ENCODE data around the gene IFNGR2.

Gene IFNGR2

DNA sequence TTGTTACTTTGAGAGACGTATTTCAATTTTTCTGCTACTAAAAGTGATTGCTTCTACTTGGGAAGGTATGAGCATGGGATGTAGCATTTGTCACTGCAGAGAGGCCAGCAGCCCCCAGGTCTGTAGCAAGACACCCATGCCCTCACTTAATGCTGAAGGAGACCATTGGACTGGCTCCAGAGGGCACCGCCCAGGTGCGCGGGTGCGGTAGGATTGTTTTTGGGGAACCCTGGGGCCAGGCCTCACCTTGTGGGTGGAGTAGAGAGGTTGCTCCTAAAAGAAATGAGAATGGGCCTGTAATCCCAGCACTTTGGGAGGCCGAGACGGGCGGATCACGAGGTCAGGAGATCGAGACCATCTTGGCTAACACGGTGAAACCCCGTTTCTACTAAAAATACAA lies 30.6 kb upstream of the IFNGR2 start:
- TF ChIP-seq, protein P1, sequence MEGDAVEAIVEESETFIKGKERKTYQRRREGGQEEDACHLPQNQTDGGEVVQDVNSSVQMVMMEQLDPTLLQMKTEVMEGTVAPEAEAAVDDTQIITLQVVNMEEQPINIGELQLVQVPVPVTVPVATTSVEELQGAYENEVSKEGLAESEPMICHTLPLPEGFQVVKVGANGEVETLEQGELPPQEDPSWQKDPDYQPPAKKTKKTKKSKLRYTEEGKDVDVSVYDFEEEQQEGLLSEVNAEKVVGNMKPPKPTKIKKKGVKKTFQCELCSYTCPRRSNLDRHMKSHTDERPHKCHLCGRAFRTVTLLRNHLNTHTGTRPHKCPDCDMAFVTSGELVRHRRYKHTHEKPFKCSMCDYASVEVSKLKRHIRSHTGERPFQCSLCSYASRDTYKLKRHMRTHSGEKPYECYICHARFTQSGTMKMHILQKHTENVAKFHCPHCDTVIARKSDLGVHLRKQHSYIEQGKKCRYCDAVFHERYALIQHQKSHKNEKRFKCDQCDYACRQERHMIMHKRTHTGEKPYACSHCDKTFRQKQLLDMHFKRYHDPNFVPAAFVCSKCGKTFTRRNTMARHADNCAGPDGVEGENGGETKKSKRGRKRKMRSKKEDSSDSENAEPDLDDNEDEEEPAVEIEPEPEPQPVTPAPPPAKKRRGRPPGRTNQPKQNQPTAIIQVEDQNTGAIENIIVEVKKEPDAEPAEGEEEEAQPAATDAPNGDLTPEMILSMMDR (conservative IDR thresholded peaks at IDR 0.05; ENCODE audit: low read length), result no peak
- no peak for TF ChIP-seq EZH2phosphoT487 (IDR thresholded peaks at IDR 0.05; ENCODE audit: borderline replicate concordance)
- Histone ChIP-seq H3K79me2 (ENCODE audit: insufficient read depth, low read length) (no peaks in the 10 kb centered on the region), H2AFZ (ENCODE audit: low read length) (no peak overlapping the region), H3K9ac (ENCODE audit: low read depth, low read length, poor library complexity, severe bottlenecking) (no peak overlapping the region), H3K4me3 (ENCODE audit: low read length, poor library complexity, severe bottlenecking) (no peak overlapping the region), H3K4me1 (ENCODE audit: insufficient read depth, low read length, poor library complexity, severe bottlenecking) (peaks cover 19% of the 10 kb centered on the region), H4K20me1 (ENCODE audit: insufficient read depth, low read length, poor library complexity, severe bottlenecking) (no peaks in the 10 kb centered on the region), H3K9me3 (ENCODE audit: insufficient read depth, low read depth, low read length) (peaks cover 1% of the 10 kb centered on the region; the same call in 1 of the 2 replicates), H3F3A (ENCODE audit: low read depth) (no peaks in the 10 kb centered on the region), H3K4me2 (ENCODE audit: low read depth, low read length, poor library complexity, severe bottlenecking) (no peak overlapping the region), H3K36me3 (ENCODE audit: insufficient read depth, low read length) (no peaks in the 10 kb centered on the region), H3K9me2 (replicated peaks; ENCODE audit: low read depth, low read length) (no peaks in the 10 kb centered on the region), H3K27me3 (ENCODE audit: insufficient read depth, low read length, poor library complexity, severe bottlenecking) (no peaks in the 10 kb centered on the region)

DNA sequence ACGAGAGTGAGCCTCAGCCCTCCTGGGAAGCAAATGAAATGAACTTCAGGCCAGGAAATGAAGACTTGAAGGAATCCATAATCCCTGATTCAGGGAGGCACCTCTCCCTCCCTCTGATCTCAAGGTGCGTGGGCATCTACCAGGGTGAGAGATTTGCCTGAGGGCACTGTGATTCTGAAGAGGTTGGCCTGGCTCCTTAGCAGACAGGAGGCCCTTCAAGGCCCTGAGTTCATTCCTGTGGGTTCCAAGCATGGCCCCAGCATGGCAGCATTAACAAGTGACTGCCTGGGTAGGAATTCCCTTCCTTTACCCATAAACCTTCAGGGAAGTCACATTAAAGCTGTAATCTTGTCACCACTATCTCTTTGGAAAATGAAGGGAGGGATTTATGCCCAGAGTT lies 29.8 kb upstream of the IFNGR2 start:
- Histone ChIP-seq H3K4me1 (ENCODE audit: insufficient read depth, low read length, poor library complexity, severe bottlenecking) (peaks cover 19% of the 10 kb centered on the region), H3K9ac (ENCODE audit: low read depth, low read length, poor library complexity, severe bottlenecking) (peak overlapping the region; percentile 28), H3K27me3 (ENCODE audit: insufficient read depth, low read length, poor library complexity, severe bottlenecking) (no peaks in the 10 kb centered on the region), H3K4me2 (ENCODE audit: low read depth, low read length, poor library complexity, severe bottlenecking) (no peak overlapping the region), H3F3A (ENCODE audit: low read depth) (no peaks in the 10 kb centered on the region), H4K20me1 (ENCODE audit: insufficient read depth, low read length, poor library complexity, severe bottlenecking) (no peaks in the 10 kb centered on the region), H3K9me2 (replicated peaks; ENCODE audit: low read depth, low read length) (no peaks in the 10 kb centered on the region), H3K36me3 (ENCODE audit: insufficient read depth, low read length) (no peaks in the 10 kb centered on the region), H3K9me3 (ENCODE audit: insufficient read depth, low read depth, low read length) (no peaks in the 10 kb centered on the region), H3K4me3 (ENCODE audit: low read length, poor library complexity, severe bottlenecking) (no peak overlapping the region), H2AFZ (ENCODE audit: low read length) (peak overlapping the region; percentile 68; the same call in 1 of the 2 replicates), H3K79me2 (ENCODE audit: insufficient read depth, low read length) (no peaks in the 10 kb centered on the region)
- TF ChIP-seq EZH2phosphoT487 (IDR thresholded peaks at IDR 0.05; ENCODE audit: borderline replicate concordance), result no peak
- TF ChIP-seq, protein P1 (conservative IDR thresholded peaks at IDR 0.05; ENCODE audit: low read length), result no peak

DNA sequence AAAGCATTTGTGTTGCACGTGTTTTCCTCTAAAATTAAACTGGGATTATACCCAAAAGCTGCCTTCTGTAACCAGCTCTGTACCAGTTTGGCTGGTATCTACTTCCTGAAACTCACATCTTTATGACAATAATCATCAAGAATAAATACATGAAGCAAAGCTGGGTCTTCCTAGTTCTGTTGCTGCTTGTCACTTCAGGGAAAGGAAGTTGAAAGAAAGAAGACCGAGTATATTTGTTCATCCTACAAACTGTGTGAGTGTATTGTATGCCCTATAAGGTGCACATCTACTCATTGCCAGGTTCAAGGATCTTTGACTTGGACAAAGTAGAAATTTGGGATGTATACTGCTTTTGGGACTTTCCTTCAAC lies 29.1 kb upstream of the IFNGR2 start:
- H3K9ac ChIP-seq (ENCODE audit: low read depth, low read length, poor library complexity, severe bottlenecking), result peak overlapping the region; percentile 28
- no peaks in the 10 kb centered on the region for H3F3A ChIP-seq (ENCODE audit: low read depth)
- peaks cover 19% of the 10 kb centered on the region for H3K4me1 ChIP-seq (ENCODE audit: insufficient read depth, low read length, poor library complexity, severe bottlenecking)
- peak overlapping the region; percentile 68 for H2AFZ ChIP-seq (ENCODE audit: low read length)
- no peak overlapping the region for H3K4me3 ChIP-seq (ENCODE audit: low read length, poor library complexity, severe bottlenecking)
- H3K79me2 ChIP-seq (ENCODE audit: insufficient read depth, low read length), result no peaks in the 10 kb centered on the region
- H3K9me2 ChIP-seq (replicated peaks; ENCODE audit: low read depth, low read length), result no peaks in the 10 kb centered on the region
- no peaks in the 10 kb centered on the region for H4K20me1 ChIP-seq (ENCODE audit: insufficient read depth, low read length, poor library complexity, severe bottlenecking)
- H3K36me3 ChIP-seq (ENCODE audit: insufficient read depth, low read length), result no peaks in the 10 kb centered on the region
- TF ChIP-seq, protein P1 (conservative IDR thresholded peaks at IDR 0.05; ENCODE audit: low read length), result no peak
- no peak for TF ChIP-seq EZH2phosphoT487 (IDR thresholded peaks at IDR 0.05; ENCODE audit: borderline replicate concordance)
- peak overlapping the region; percentile 20 for H3K4me2 ChIP-seq (ENCODE audit: low read depth, low read length, poor library complexity, severe bottlenecking)
- H3K9me3 ChIP-seq (ENCODE audit: insufficient read depth, low read depth, low read length), result no peaks in the 10 kb centered on the region
- no peaks in the 10 kb centered on the region for H3K27me3 ChIP-seq (ENCODE audit: insufficient read depth, low read length, poor library complexity, severe bottlenecking)
